BE2C (cell line): Measurements from ENCODE around the gene QSOX2.

ENCODE experiments used
- DNase-seq: peaks from one replicate; pipeline ENCODE4 v3.0.0-alpha.2; 2020
- H3K27me3 ChIP-seq: fragments of 250-450 bp; sonication (Bioruptor Pico); 2 replicates; pipeline ENCODE4 v1.5.1; 2020; ENCODE audit warnings: mild to moderate bottlenecking
- H3K36me3 ChIP-seq: fragments of 250-450 bp; sonication (Bioruptor Pico); 2 replicates; pipeline ENCODE4 v1.5.1; 2020; ENCODE audit warnings: mild to moderate bottlenecking
- H3K4me1 ChIP-seq: fragments of 250-450 bp; sonication (Bioruptor Pico); 2 replicates; pipeline ENCODE4 v1.5.1; 2020
- H3K4me3 ChIP-seq: 2 replicates; pipeline ENCODE4 v1.5.1; 2011; ENCODE audit warnings: low read depth, low read length
- H3K9me3 ChIP-seq: fragments of 250-450 bp; sonication (Bioruptor Pico); 2 replicates; pipeline ENCODE4 v1.5.1; 2020
- CTCF ChIP-seq: IDR thresholded peaks from 2 replicates; pipeline ENCODE4 v1.5.1; 2012; ENCODE audit warnings: mild to moderate bottlenecking, low read depth, low read length

QSOX2 gene

GRCh38 chr9:136250676-136251075, 5.1 kb upstream of the QSOX2 start:
- Histone ChIP-seq H3K27me3 (no peaks in the 10 kb centered on the region), H3K9me3 (no peaks in the 10 kb centered on the region), H3K36me3 (no peaks in the 10 kb centered on the region), H3K4me1 (peaks cover 8% of the 10 kb centered on the region), H3K4me3 (no peak overlapping the region)
- TF ChIP-seq CTCF, result no peak
- DNase-seq, result no peak

GRCh38 chr9:136249877-136250559, 4.4 kb upstream of the QSOX2 start:
- TF ChIP-seq CTCF, result no peak
- H3K9me3 ChIP-seq, result no peaks in the 10 kb centered on the region
- H3K4me3 ChIP-seq, result no peak overlapping the region
- peaks cover 8% of the 10 kb centered on the region for H3K4me1 ChIP-seq
- DNase-seq, result no peak
- H3K36me3 ChIP-seq, result no peaks in the 10 kb centered on the region
- H3K27me3 ChIP-seq, result no peaks in the 10 kb centered on the region

DNA sequence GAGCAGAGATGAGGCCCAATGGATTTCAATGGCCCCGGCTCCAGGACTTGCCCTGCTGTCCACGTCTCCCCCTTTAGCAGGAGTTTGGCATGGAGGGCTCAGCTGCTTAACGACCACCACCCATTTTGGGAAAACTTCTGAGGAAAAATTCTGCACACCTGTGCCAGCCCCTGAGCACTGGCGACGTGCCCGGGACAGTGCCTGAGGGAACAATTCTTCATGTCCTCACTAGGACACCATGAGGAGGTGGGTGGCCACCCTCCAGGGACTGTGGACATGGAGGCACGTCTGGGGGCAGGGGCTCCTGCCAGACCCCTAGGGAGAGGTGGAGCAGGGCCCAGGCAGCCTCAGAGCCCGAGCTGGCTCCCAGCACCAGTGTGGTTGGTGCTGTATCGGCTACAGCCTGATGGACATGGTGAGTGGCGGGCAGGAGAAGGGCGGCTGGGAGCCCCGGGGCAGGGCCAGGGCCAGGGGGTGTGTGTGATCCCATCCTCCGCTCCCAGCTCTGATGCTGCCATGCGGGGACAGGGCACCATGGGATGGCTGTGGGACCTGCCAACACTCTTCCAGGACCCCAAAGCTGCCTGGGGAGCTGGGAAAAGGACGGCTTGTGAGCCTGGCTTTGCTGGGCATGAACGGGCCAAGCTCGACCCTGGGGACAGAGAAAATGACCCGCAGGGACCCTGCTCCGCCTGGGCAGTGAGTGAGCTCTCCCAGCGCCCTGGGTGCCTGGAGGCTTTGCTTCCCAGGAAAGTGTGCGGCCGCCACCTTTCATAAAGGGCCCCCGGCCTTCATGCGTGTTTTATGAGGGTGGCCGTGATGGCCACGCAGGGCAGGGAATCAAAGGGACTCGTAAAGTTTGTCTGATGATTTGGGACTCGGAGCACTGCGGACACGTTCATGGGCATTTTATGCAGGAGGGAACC, 3.6 kb upstream of the QSOX2 start:
- Histone ChIP-seq H3K9me3 (no peaks in the 10 kb centered on the region), H3K27me3 (no peaks in the 10 kb centered on the region), H3K4me1 (peaks cover 8% of the 10 kb centered on the region), H3K36me3 (no peaks in the 10 kb centered on the region), H3K4me3 (no peak overlapping the region)
- no peak for TF ChIP-seq CTCF
- no peak for DNase-seq

GRCh38 chr9:136247947-136248637, 2.5 kb upstream of the QSOX2 start:
- H3K4me1 ChIP-seq, result peaks cover 13% of the 10 kb centered on the region
- no peaks in the 10 kb centered on the region for H3K9me3 ChIP-seq
- peak; percentile 59 for DNase-seq
- peaks cover 5% of the 10 kb centered on the region; the same call in 1 of the 2 replicates for H3K36me3 ChIP-seq
- H3K4me3 ChIP-seq, result no peak overlapping the region
- TF ChIP-seq CTCF, result no peak
- H3K27me3 ChIP-seq, result no peaks in the 10 kb centered on the region

DNA sequence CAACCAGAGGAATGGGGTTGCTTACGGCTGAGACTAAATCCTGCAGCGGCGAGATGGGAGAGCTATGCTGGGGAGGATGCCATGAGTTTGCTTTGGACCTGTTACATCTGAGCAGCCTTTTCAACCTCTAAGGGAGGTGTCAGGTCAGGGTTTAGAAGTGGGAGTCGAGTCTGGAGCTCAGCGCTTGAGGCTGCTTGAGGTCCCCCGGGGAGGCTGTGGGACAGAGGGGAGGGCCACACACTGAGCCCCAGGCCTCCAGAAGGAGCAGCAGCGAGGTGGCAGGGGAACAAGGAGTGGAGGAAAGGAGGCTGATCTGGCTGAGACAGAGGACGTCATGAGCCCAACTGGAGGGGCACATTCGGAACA, 1.9 kb upstream of the QSOX2 start:
- Histone ChIP-seq H3K4me3 (no peak overlapping the region), H3K27me3 (no peaks in the 10 kb centered on the region), H3K9me3 (no peaks in the 10 kb centered on the region), H3K4me1 (peaks cover 14% of the 10 kb centered on the region), H3K36me3 (peaks cover 6% of the 10 kb centered on the region; the same call in 1 of the 2 replicates)
- TF ChIP-seq CTCF, result no peak
- no peak for DNase-seq
